Endodermal cell (in vitro differentiated cells): ENCODE measurements around the gene OTOP1. TPM values are rescaled to one million over a fixed set of nuclear protein-coding genes. Genes with fewer than 3 reads are reported as not detected.
"Not testable (repeated sequence)": the region's sequence is repeated elsewhere in the genome, so short reads cannot be mapped to it uniquely, and the experiment has no call there.

Source experiments
- DNase-seq: peaks from one replicate; pipeline ENCODE4 v3.0.0-alpha.2; 2017
- H3K27ac ChIP-seq: 2 replicates; pipeline ENCODE4 v1.5.1; 2013; ENCODE audit warnings: mild to moderate bottlenecking, low read depth, low read length, moderate library complexity
- H3K27me3 ChIP-seq: 2 replicates; pipeline ENCODE4 v1.6.1; 2013; ENCODE audit warnings: mild to moderate bottlenecking, low read length, moderate library complexity; ENCODE audit not compliant: insufficient read depth, control insufficient read depth, poor library complexity, severe bottlenecking
- H3K36me3 ChIP-seq: 2 replicates; pipeline ENCODE4 v1.7.0; 2013; ENCODE audit warnings: mild to moderate bottlenecking, low read length, moderate library complexity; ENCODE audit not compliant: control insufficient read depth, insufficient read depth
- H3K4me1 ChIP-seq: one replicate; pipeline ENCODE4 v1.7.0; 2013; ENCODE audit warnings: low read length; ENCODE audit not compliant: control insufficient read depth, insufficient read depth
- H3K4me3 ChIP-seq: 2 replicates; pipeline ENCODE4 v1.5.1; 2013; ENCODE audit warnings: mild to moderate bottlenecking, low read length, moderate library complexity
- H3K9ac ChIP-seq: 2 replicates; pipeline ENCODE4 v1.6.1; 2013; ENCODE audit warnings: mild to moderate bottlenecking, low read length, moderate library complexity; ENCODE audit not compliant: poor library complexity, severe bottlenecking; ENCODE audit errors: extremely low read depth
- H3K9me3 ChIP-seq: 2 replicates; pipeline ENCODE4 v1.6.1; 2013; ENCODE audit warnings: mild to moderate bottlenecking, low read length, moderate library complexity; ENCODE audit not compliant: control insufficient read depth
- H3K27ac Mint-ChIP-seq: 2 replicates; pipeline ENCODE4 v1.8.0; 2020; ENCODE audit warnings: mixed read lengths
- H3K27me3 Mint-ChIP-seq: 2 replicates; pipeline ENCODE4 v1.8.0; 2021; ENCODE audit warnings: mild to moderate bottlenecking, mixed read lengths; ENCODE audit not compliant: insufficient read depth
- H3K36me3 Mint-ChIP-seq: 2 replicates; pipeline ENCODE4 v1.8.0; 2020; ENCODE audit warnings: low read depth, mixed read lengths
- H3K4me1 Mint-ChIP-seq: 2 replicates; pipeline ENCODE4 v1.8.0; 2020; ENCODE audit warnings: mixed read lengths
- H3K4me3 Mint-ChIP-seq: 2 replicates; pipeline ENCODE4 v1.8.0; 2020; ENCODE audit warnings: mild to moderate bottlenecking, moderate library complexity, mixed read lengths
- H3K9me3 Mint-ChIP-seq: 2 replicates; pipeline ENCODE4 v1.8.0; 2020; ENCODE audit warnings: mild to moderate bottlenecking, mixed read lengths
- WGBS, 2 experiments: methylation state at CpG; one replicate each; pipeline versions ENCODE4 v1.1.5 to v1.1.7; 2013; ENCODE audit warnings: missing lambda C conversion rate in 2 of 2, mixed read lengths in 1 of 2; ENCODE audit not compliant: insufficient coverage in 1 of 2, insufficient read length in 1 of 2; 5-methylcytosine and 5-hydroxymethylcytosine counted together
- total RNA-seq, 2 donors: library from RNA; stranded (reverse); fragmentation: NEBNext Ultra II Directional in 1 of 2; extraction: Animal tissue kit (Norgen Biotek cat#: 25700) in 1 of 2; gene quantifications; 2 replicates in 1 of 2; 3 replicates in 1 of 2; pipeline ENCODE4 v1.2.1, GENCODE V29; 2021
- TF ChIP-seq, protein P1 (sequence below): fragments of 200-600 bp; sonication (generic); conservative IDR thresholded peaks from 2 replicates; pipeline ENCODE4 v1.5.0; 2021; ENCODE audit warnings: antibody characterized with exemption, mild to moderate bottlenecking

Gene OTOP1
- total RNA-seq, 2 donors from 2014 or later = not detected

DNA sequence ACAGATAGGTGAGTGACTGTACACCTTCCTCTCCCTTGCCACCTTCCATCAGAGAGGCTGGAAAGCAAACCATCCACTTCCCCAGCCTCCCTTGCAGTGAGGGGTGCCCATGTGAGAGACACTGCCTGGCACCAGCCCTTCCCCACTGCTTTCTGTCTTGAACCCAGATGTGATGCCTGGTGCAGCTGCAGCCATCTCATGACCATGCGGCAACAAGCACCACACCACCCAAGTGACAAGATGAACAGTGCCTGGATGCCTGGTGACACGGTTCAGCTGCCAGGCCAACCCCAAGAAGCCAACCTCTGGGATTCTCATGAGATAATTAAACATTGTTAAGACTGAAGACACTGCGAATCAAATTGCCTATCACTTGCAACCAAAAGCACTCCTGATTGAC is 31.4 kb downstream of the OTOP1 start:
- Histone ChIP-seq H3K4me3 (no peak overlapping the region), H3K9me3 (no peaks in the 10 kb centered on the region), H3K4me1 (no peaks in the 10 kb centered on the region), H3K9ac (no peak overlapping the region), H3K27me3 (no peaks in the 10 kb centered on the region), H3K27ac (no peak overlapping the region), H3K36me3 (no peaks in the 10 kb centered on the region)
- 89 to 95% methylated on average over 3 of the region's 3 CpGs for WGBS, 2 experiments
- no peaks in the 10 kb centered on the region for H3K4me1 Mint-ChIP-seq
- no peaks in the 10 kb centered on the region for H3K36me3 Mint-ChIP-seq
- TF ChIP-seq, protein P1, sequence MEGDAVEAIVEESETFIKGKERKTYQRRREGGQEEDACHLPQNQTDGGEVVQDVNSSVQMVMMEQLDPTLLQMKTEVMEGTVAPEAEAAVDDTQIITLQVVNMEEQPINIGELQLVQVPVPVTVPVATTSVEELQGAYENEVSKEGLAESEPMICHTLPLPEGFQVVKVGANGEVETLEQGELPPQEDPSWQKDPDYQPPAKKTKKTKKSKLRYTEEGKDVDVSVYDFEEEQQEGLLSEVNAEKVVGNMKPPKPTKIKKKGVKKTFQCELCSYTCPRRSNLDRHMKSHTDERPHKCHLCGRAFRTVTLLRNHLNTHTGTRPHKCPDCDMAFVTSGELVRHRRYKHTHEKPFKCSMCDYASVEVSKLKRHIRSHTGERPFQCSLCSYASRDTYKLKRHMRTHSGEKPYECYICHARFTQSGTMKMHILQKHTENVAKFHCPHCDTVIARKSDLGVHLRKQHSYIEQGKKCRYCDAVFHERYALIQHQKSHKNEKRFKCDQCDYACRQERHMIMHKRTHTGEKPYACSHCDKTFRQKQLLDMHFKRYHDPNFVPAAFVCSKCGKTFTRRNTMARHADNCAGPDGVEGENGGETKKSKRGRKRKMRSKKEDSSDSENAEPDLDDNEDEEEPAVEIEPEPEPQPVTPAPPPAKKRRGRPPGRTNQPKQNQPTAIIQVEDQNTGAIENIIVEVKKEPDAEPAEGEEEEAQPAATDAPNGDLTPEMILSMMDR = no peak
- H3K9me3 Mint-ChIP-seq = no peaks in the 10 kb centered on the region
- H3K4me3 Mint-ChIP-seq = no peak overlapping the region
- H3K27me3 Mint-ChIP-seq = peaks cover 8% of the 10 kb centered on the region
- no peak overlapping the region for H3K27ac Mint-ChIP-seq
- no peak for DNase-seq

DNA sequence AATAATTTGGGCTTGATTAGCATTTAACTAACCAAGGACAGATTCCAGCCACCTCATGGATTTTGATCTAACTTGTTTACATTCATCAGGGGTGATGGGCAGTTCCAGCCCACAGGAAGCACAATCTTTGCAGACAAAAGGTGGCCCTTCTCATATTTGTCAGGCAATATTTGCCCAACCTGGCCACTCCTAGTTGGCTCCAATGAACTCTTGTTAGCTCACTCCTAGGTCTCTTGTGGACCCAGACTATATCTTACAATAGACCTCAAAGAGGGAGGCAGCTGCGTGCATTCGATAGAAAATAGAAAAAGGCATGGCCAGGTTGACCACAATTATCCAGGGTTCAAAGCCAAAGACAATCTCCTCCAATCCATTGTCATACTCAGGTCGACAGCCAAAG is 38.2 kb downstream of the OTOP1 start:
- H3K4me1 ChIP-seq, H3K9ac ChIP-seq, H3K4me1 Mint-ChIP-seq, H3K27me3 ChIP-seq, H3K36me3 ChIP-seq, H3K36me3 Mint-ChIP-seq, DNase-seq, H3K27ac Mint-ChIP-seq, H3K9me3 Mint-ChIP-seq, H3K4me3 Mint-ChIP-seq, H3K9me3 ChIP-seq, H3K27ac ChIP-seq, H3K4me3 ChIP-seq: not testable (repeated sequence)
- WGBS, 2 experiments = 93% methylated on average over 3 of the region's 3 CpGs; no CpG with 5 or more reads in 1 of the 2 experiments
- peaks cover 11% of the 10 kb centered on the region for H3K27me3 Mint-ChIP-seq

DNA sequence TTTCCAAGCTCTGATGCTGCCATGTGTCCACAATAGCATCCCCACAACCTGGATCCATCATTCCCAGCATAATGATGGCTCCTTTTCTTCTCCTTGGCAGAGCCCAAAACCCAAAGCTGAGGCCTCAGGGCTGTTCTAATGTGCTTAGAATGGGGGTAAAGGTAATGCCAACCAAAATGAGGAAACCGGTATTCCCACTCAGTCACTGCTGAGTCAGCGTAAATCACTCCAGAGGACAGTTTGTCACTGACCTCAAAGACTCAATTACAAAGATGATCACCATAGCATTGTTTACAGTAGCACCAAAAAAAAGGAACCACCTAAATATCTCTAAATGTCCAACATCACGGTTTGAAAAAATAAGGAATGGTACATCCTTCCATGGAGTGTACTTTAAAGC is 41.2 kb downstream of the OTOP1 start:
- Histone ChIP-seq H3K4me3 (no peak overlapping the region), H3K9ac (no peak overlapping the region), H3K4me1 (no peaks in the 10 kb centered on the region), H3K36me3 (no peaks in the 10 kb centered on the region), H3K27ac (no peak overlapping the region), H3K27me3 (peaks cover 11% of the 10 kb centered on the region), H3K9me3 (no peaks in the 10 kb centered on the region)
- H3K27ac Mint-ChIP-seq = no peak overlapping the region
- DNase-seq = no peak
- H3K36me3 Mint-ChIP-seq = no peaks in the 10 kb centered on the region
- 86 to 88% methylated on average over 1 to 3 of the region's 3 CpGs for whole genome bisulfite sequencing, 2 experiments
- no peaks in the 10 kb centered on the region for H3K9me3 Mint-ChIP-seq
- H3K27me3 Mint-ChIP-seq = peaks cover 10% of the 10 kb centered on the region
- no peaks in the 10 kb centered on the region for H3K4me1 Mint-ChIP-seq
- TF ChIP-seq, protein P1 = no peak
- H3K4me3 Mint-ChIP-seq = no peak overlapping the region
